Activated effector memory CD4-positive, alpha-beta T cell treated with anti-CD3 and anti-CD28 coated beads, Interleukin-2, amount 50 U/mL, for 16 hours (primary cell): ENCODE data around the gene RFX3.

ENCODE experiments used
- DNase-seq: peaks from one replicate; pipeline ENCODE4 v3.0.0-alpha.2; 2020

Gene RFX3

DNA sequence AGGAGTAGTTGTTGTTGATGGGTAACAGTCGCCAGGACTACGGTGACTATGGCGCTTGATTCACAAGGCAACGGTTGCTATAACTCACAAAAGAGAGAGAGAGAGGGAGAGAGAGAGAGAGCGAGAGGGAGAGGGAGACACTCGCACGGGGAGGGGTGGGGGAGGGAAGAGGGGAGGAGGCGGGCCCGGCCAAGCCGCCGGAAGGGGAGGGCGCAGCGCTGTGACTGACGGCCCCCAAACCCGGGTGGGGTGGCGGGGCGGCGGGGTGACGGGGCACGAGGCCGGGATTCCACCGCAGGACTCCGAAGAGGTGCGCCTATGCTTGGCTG lies at the start of gene RFX3:
RFX3 (minus strand) TSS at position 166 of the 329 bp plus-strand sequence. CDS start 130,413 bp downstream, outside the sequence.
- DNase-seq = peak; percentile 97

DNA sequence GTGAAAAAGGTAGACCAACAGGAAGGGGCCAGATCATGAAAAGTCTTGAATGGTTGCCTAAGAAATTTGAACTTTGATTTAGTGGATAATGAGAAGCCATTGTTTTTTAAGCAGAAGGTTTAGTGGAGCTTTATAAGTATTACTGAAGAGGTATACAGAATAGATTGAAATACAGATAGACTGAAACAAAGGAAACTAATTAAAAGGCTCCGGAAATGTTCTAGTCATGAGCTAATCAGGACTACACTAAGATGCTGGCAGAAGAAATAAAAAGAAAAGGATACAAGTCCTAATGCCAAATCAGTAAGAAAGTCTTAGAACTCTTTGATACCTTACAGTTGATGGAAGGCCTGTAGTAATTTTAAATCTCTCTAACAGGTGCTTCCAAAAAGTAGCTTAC lies 45.7 kb upstream of the RFX3 start:
- no peak for DNase-seq

DNA sequence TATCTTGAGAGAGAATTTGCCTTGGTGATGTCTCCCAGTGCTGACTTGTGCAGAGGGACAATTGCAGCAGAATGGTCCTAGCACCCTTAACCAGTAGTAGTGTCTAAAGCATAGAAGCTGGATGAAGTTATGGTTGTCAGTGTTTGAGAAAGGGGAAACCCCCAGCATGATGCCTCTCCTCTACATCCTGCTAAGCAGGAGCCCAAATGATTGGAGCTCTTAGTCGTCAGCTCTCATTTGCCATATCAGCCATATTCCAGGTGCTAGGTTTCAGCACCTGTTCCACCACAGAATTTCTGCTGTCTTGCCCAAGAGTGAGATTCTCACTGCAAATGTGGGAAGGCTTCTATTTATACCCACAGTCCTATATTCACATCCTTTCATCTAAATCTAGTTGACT lies 43.7 kb upstream of the RFX3 start:
- no peak for DNase-seq

DNA sequence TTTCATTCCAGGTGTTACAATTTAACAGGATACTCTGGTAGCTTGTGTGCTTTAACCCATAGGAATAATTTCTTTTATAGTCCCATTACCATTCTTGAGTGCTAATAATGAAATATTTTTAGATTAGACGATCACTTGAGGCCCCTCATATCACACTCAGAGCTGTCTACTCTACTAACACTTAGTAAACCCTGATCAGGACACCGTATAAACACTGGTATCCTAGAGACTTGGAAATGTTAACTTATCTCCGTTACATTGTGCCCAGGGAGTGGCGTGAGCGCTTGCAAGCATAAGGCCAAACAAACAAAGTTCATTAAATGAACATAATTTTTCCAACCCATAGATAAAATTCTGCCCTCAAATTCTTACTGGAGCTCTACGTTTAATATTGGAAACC lies 42.2 kb upstream of the RFX3 start:
- no peak for DNase-seq

DNA sequence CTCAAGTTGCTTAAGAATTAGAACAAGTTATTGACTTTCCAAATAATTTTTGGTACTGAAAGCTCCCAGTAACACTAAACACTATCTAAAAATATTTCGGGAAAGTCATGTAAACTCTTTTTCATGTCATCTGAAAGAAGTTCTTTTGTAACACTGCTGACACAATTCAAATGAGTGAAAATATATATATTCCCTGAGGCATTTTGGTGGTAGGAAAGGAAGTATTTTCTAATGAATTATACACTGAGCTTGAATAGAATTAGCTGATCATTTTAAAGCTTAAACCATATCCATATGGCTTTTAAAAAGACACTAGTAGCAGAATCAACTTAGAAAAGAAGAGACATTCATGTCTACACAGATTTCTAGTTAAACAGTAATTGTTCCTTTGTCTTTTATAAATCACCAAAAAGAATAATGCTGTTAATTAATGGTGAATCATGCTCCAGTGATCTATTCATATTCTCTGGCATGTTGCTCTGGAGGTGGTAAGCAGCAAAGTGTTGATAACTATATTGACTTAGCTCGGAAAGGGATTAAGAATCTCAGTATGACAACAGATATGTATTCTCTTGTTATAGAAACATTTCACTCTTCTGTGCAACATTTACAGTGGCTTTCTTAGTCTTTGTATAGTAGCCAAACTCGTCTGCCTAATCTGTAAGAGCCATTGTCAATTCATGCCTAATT lies 27.4 kb upstream of the RFX3 start:
- DNase-seq = no peak

DNA sequence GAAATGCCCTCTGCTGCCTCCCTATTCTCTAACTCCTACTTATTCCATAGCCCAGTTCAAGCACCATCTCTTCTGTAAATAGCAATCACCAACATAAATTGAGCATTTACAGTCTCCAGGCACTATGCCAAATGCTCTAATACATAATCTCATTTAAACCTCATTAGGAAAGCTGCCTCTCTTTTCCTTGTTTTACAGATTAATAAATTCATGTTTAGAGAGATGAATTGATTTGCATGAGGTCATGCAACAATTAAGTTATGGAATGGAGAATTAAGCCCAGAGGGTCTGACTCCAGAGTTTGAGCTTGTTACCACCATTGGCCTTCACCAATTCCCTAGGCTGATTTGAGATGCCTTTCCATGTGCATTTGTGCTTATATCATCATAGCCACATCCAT lies 23.4 kb upstream of the RFX3 start:
- DNase-seq = no peak

DNA sequence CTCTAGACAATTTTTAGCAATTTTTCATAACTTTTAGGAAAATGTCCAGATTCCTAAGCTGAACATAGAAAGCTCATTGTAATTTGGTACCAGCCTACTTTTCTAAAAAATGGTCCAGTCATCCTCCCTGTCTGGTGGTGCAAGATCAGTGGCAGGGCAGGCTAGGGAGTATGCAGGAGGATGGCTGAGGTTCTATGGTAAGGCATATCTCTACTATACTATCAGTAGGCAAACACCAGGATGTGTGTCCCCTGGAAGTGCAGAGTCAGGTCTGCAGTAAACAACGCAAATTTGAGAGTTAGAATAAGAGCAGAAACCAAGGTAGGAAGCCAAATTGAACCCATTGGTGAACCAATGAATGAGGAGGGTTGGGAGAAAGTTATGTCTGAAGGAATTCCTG lies 22.8 kb upstream of the RFX3 start:
- DNase-seq = no peak

DNA sequence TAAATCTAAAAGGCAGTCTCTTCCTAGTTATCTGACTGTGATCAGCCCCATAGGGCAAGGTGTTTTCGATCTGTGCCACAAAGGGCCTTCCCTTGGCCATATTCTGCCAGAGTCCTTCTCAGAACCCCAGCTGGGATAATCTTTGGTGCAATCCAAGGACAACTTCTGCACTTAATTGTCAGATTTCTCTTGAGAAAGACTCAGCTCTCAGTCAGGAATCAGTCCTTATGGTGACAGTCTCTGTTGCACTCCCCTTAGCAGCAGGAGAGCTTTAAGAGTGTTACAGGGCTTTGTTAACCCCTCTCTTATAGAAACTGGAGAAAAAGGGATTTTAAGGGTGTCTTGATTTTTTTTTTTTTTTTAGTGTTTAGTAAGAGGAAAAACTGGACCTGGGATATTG lies 15.4 kb upstream of the RFX3 start:
- no peak for DNase-seq

DNA sequence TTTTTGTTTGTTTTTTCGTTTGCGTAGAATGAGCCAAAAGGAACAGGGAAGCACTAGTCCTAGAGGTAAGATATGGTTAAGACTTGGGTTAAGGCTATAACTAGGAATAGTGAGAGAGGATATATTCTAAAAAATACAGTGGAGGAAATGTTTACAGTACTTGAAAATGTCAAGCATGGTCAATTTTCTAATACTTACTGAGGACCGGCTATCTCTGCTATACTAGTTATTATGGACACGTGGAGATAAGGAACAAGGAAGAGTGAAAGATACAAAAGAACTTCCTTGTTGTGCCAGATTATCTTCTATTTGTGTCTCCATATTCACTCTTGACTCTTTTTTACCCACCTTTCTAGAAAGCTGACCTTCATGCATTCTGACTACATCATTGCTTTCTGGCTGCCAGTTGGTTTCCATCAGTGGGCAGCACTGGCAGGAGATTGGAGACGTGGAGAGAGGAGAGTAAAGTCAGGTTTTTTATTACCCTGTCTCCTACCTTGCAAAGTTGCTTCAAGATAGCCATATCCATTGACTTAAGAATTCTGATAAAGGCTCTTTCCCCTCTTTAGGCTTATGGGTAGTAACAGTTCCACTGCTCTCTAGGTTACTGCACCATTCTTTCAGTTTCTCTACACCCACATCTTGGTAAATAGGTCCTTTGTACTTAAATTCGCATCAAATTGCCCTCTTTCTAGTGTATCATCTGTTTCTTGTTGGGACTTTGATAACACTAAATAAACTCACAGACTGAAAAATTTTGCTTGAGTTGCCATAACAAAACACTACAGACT lies 9.0 kb upstream of the RFX3 start:
- DNase-seq = no peak

DNA sequence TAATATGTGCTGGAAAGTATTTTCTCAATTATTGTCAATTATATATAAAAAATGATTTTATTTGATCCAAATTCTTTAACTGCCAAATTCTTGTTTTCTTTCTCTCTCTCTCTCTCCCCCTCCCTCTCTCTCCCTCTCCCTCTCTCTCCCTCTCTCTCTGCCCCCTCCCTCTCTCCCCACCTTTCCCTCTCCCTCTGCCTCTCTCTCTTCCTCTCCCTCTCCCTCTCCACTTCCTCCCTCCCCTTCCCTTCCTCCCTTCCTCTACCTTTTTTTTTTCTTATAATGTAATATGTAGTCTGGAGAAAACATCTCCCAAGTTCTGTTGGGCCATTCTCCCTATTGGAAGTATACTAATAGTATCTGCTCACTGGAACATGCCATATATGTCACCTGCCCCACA lies 6.4 kb upstream of the RFX3 start:
- no peak for DNase-seq

DNA sequence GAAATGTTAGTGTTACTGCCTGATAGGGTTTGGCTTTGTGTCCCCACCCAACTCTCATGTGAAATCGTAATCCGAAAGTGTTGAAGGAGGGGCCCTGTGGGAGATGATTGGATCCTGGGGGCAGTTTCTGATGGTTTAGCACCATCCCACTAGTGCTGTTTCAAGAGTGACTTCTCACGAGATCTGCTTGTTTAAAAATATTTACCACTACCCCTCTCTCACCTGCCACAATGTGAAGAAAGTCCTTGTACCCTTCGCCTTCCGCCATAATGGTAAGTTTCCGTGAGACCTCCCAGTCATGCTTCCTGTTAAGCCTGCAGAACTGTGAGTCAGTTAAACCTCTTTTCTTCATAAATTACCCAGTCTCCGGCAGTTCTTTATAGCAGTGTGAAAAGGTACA lies 2.6 kb upstream of the RFX3 start:
- DNase-seq = peak; percentile 85

DNA sequence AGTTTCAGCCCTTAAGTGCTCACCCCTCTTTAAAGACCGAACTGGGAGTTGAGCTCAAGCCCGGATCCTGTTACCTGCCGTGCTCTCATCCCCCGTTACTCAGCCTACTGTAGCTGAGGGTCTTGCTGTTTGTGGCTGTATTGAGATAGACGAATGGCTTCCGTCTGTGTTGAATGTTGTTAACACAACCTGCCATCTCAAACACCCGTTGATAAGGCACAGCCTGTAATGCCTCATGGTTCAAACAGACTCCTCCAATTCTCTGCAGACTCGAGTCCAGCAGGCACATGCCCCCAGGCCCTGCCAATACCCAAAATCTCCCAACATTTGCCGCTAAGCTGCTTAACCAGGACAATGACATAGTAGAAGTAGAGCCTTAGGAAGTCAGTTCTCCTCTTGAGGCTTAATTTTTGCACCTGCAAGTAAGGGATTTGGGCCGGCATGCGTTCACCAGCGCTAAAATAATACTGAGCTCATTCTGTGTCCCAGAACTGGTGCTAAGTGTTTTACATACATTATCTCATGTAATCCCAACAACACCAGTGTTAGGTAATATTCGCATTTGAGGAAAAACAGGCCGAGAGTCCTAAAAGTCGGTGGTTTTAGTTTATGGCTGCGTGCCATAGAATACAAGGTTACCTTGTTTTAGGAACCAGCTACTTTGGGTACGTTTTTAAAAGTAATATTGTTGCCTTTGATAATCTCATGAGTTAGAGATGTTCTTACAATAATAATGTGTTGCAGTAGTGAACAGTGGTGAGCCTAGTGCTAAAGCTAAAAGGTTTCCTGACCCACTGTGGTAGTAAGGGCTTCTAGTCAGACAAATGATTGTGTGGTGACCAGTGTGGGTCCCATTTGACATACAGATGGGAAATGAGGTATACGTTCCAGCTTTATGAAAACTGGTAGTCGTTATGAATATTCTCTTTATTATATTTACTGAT lies 1.5 kb upstream of the RFX3 start:
- DNase-seq = no peak

DNA sequence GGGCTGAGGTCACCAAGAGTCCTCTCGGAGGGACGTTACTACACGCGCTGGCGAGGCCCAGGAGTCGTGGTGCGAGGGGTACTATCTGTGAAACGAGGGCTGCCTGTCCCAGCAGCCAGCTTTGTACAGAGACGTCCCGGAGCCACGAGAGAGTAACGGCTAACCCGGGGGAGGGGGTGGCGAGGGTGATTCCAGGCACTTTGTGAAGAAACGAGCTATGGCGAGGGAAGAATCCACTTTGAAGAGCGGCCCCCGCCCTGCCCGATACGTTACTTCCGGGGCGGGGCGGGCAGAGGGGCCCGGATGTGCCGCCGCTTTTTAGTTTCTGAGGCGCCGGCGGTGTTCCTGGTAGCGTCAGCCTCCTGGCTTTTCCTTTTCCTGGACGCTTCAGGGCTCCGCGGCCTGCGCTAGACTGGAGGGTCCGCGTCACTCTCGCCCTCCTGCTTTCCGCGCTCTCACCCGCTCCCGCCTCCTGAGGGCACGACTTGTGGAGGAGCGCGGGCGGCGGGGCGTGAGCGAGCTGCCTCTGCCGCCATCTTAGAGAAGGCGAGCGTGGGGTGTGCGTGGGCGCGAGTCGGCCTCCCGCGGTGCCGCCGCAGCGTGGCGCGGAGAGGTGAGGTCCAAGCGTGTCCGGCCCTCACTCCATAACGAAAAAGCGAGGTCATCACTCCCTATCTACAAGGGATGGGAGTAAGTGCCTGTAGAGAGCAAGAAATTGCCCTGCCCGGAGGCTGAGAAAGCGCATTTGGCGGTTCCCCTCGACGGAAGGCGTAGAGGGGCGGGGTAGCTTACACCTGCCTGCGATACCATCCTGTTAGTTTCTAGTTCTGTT lies 580 bp upstream of the RFX3 start:
- DNase-seq = peak; percentile 96

DNA sequence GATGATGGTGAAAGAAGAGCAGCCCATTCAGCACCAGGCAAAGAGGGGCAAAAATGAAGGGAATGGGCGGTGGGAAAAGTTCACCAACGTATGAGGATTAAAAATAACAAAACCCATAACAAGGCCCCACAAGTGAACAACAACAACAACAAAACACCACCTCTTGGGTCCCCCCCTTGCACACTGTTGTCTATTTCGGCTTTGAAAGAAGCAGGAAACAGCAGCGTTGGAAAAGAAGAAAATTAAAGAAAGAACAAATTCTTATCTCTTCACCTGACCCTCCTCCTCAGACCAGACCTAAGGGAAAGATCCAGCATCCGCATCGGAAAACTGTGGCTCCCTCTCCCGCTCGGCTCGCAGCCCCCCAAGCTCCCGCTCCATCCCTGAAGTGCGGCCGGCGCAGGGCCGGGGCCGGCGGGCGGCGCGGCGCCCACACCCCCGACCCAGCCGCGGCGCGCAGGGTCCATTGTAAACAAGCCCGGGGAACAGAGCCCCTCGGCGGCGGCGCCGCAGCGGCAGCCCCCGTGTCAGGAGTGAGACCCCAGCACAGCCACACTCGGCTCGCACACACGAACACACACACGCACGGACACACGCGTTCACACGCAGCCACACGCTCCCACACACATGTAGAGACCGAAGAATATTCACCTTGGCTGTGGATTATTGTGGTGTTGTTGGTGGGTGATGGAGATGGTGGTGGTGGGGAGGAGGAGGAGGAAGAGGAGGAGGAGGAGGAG lies 535 bp downstream of the RFX3 start:
- no peak for DNase-seq

DNA sequence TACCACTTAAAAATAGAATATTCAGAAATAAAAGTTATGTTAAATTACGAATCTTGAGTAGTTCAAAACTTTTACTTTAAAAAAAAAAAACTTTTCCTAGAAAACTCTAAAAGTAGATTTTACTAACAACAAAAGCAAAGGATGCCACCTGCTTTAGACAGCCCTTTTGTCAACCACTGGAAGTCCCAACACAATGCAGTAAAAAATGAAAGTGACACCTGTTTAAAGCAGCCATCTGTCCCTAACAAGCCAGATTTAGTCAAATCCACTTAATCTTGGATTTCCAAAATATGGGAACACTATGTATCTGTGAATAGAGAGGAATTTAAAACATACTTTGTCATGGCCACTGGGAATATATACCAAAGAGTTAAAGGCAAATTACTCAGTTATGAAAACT lies 3.8 kb downstream of the RFX3 start:
- no peak for DNase-seq

DNA sequence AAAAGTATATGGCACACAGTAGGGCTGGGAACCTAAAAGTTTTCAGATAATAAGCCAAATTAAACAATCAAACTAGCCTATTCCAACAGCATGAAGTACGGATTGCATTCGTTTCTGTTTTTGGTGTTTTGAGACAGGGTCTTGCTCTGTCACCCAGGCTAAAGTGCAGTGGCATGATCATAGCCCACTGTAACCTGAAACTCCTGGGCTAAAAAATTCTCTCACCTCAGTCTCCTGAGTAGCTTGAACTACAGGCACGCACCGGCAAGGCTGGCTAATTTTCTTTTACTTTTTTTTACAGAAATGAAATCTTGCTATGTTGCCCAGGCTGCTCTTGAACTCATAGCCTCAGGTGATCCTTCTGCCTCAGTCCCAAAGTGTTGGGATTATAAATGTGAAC lies 5.2 kb downstream of the RFX3 start:
- no peak for DNase-seq

DNA sequence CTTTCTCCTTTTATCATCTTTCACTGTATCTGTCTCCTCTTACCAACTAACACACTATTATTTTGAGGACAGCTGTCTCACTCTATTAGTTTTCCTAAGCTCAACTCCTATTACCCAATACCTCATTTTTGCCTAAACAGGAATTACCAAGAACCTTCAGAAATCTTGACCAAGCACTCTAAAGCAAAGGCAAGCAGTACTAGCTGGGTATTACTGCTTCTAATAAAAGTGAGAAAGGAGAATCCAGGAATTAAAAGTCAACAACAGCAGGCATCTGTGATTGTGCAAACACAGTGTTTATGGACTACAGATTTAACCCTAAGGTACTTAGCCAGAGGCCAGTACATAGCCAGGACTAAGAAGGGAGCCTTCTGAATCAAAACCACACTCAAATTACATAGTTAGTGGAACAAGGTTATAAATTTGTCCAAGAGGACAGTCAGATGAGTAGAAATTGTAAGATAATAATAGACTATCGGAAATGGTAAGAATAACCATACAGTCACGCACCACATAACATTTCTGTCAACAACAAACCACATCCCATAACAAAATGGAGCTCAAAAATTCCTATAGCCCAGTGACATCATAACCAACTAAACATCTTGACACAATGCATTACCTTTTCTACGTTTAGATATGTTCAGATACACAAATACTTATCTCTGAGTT lies 8.3 kb downstream of the RFX3 start:
- DNase-seq = no peak

DNA sequence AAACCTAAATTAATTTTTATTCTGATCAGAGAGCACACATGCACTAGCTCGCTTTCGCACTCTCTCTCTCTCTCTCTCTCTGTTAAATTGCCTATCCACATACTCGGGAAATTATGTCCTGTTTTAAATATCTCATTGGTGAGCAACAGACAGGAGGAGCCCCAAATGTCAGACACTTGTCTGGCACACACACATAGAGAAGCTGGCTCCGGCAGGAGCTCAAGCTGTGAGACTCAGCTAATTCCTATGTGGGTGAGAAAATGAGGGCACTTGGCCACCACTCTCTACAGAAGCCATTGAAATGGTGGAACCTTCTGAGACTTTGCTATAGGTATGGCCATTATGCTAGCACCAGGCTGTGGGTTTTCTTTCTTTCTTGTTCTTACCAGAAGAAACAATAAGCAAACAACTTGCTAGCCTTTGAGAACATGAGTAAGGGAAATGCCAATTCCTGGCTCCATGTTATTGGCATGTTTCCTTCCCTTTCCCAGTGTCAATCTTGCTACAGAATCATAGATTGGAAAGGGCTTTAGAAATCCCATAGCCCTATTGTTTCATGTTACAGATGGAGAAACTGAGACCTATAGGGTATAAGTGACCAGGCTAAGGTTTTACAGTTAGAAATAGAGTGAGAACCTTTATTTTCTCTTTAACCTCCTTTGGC lies 9.0 kb downstream of the RFX3 start:
- DNase-seq = no peak

DNA sequence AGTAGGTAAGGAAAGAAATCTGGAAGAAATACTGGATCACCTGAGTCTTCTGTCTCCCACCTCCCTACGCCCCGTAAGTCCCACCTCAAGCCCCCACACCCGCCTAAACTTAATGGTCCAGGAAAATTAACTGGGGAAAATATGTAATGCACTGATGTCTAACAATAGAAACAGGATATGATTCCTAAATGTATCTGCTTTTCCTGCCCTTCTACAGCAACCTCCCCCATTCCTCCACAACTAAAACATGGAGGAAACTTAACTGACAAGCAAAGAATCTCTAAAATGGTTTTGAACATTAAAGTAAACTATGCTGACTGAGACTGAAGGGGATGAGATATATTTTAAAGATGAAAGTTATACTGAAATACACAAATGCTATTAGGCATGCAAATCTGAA lies 10.4 kb downstream of the RFX3 start:
- no peak for DNase-seq

DNA sequence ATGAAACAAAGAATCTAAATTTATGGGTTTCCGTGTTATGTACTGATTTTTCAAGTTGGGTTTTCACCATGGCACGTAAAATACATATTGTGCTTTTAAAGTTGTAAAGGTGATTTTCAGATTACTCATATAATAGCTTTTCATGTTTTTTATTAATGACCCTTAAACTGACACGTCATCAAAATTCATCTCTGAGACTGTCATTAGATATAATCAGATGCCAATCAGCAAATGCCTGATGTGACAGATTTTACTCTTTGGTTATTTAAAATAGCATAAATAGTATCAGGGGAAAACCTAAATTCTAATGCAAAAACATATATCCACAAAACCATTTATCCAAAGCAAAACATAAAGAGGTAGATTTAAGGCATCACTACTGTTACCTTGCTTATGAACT lies 11.0 kb downstream of the RFX3 start:
- DNase-seq = no peak

DNA sequence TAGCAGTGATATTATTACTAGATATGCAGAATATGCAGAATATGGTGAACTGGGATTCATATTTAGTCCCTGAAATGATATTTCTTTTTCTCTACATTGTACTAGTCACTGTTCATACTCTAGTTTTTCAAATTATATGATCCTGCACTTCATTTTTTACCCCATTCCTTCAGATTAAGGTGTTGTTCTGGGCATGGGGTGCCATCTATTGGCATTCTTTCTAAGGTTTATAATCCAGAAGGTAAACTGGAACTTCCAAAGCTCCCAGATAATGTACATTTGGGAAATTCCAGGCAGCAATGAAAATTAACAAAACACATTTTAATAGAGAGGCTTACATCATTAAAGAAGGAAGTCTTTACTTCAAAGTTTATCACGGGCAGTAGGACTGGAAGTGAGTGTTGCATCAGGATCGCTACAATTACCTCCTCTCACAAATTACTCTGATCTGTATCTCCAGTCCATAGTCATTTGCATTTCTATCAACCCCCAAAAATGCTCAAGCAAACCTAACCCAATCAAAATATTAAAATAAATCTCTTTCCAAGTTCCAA lies 12.5 kb downstream of the RFX3 start:
- DNase-seq = no peak
